Endothelial cell of umbilical vein (primary cell): ENCODE data around the gene TRNP1. TPM values are rescaled to one million over a fixed set of nuclear protein-coding genes. Genes with fewer than 3 reads are reported as not detected.
A peak's percentile ranks its signal among the peaks of the same experiment; 100 is the strongest.

Experiments used
- BruUV-seq: library from RNA; stranded (reverse); fragments of 400-500 nt; replicated peaks from 2 replicates; lab custom pipeline; 2021; lab: Mats Ljungman, UMichigan
- CTCF ChIA-PET: fragments of 300-600, 350-600 bp; sonication (Branson Sonifier 250); formaldehyde crosslinking; loops from one replicate; lab custom pipeline; 2021; ENCODE audit warnings: antibody characterized with exemption, inconsistent platforms; lab: Charles Lee
- POLR2A ChIA-PET: fragments of 300-600, 350-600 bp; sonication (Branson Sonifier 250); formaldehyde crosslinking; loops from one replicate; lab custom pipeline; 2021; ENCODE audit warnings: antibody characterized with exemption, inconsistent platforms; lab: Charles Lee
- DNase-seq: peaks from one replicate; pipeline ENCODE4 v3.0.0-alpha.2; 2011; ENCODE audit warnings: low read depth, low spot score
- FAIRE-seq: peaks from 2 replicates; lab custom pipeline; 2011; peaks lifted over from hg19 to GRCh38; lab: Jason Lieb, UNC
- H2AFZ ChIP-seq: 2 replicates; pipeline ENCODE4 v1.6.0; 2012; ENCODE audit warnings: low read depth, low read length, control low read depth, inconsistent platforms
- H3K27ac ChIP-seq: 2 replicates; pipeline ENCODE4 v1.5.1; 2011; ENCODE audit warnings: low read depth, mild to moderate bottlenecking, control low read depth, low read length, moderate library complexity; ENCODE audit not compliant: insufficient read depth
- H3K27me3 ChIP-seq, 2 experiments: 2 replicates each; pipeline versions ENCODE4 v1.6.0 to v1.6.1; 2011; ENCODE audit warnings: low read length in 2 of 2, mixed read lengths in 1 of 2; ENCODE audit not compliant: control insufficient read depth in 2 of 2, insufficient read depth in 2 of 2
- H3K36me3 ChIP-seq, 2 experiments: 2 replicates in 1 of 2; 3 replicates in 1 of 2; pipeline ENCODE4 v1.5.1; 2011; ENCODE audit warnings: low read length in 2 of 2, mild to moderate bottlenecking in 1 of 2, moderate library complexity in 1 of 2; ENCODE audit not compliant: control insufficient read depth in 2 of 2, insufficient read depth in 2 of 2; ENCODE audit errors: extremely low read depth in 1 of 2
- H3K4me1 ChIP-seq: 3 replicates; pipeline ENCODE4 v1.5.1; 2011; ENCODE audit warnings: mild to moderate bottlenecking, low read length; ENCODE audit not compliant: control insufficient read depth, insufficient read depth; ENCODE audit errors: extremely low read depth
- H3K4me2 ChIP-seq: 2 replicates; pipeline ENCODE4 v1.6.1; 2011; ENCODE audit warnings: low read length, control low read depth, mixed read lengths; ENCODE audit not compliant: insufficient read depth
- H3K4me3 ChIP-seq, 3 experiments: fragments of 200-600 bp in 1 of 3; sonication (generic), shearing (Covaris generic) in 1 of 3; replicated peaks in 1 of 3; 2 replicates each; pipeline ENCODE4 v1.5.1; 2011 to 2016; ENCODE audit warnings: control low read depth in 3 of 3, low read length in 3 of 3, mild to moderate bottlenecking in 2 of 3, inconsistent platforms in 1 of 3, low read depth in 1 of 3, moderate library complexity in 1 of 3; ENCODE audit not compliant: insufficient read depth in 1 of 3
- H3K79me2 ChIP-seq: 2 replicates; pipeline ENCODE4 v1.6.0; 2012; ENCODE audit warnings: low read length, inconsistent platforms; ENCODE audit not compliant: control insufficient read depth, insufficient read depth
- H3K9ac ChIP-seq: replicated peaks from 2 replicates; pipeline ENCODE3; 2011; ENCODE audit warnings: low read length, control low read depth; ENCODE audit not compliant: insufficient read depth; ENCODE audit errors: extremely low read depth
- H3K9me1 ChIP-seq: replicated peaks from 3 replicates; pipeline ENCODE4 v1.6.0; 2011; ENCODE audit warnings: mild to moderate bottlenecking, low read length; ENCODE audit not compliant: control insufficient read depth, insufficient read depth; ENCODE audit errors: extremely low read depth
- H3K9me3 ChIP-seq: replicated peaks from 2 replicates; pipeline ENCODE4 v1.5.1; 2012; ENCODE audit warnings: low read length, inconsistent platforms; ENCODE audit not compliant: control insufficient read depth, insufficient read depth
- H4K20me1 ChIP-seq: replicated peaks from 2 replicates; pipeline ENCODE3; 2011; ENCODE audit warnings: mild to moderate bottlenecking, low read length; ENCODE audit not compliant: control insufficient read depth, insufficient read depth; ENCODE audit errors: extremely low read depth
- EZH2 ChIP-seq: IDR thresholded peaks from 2 replicates; pipeline ENCODE4 v1.6.1; 2012; ENCODE audit warnings: borderline replicate concordance, low read depth, mild to moderate bottlenecking, moderate library complexity, low read length, inconsistent platforms; ENCODE audit not compliant: severe bottlenecking
- FOS ChIP-seq: IDR thresholded peaks from 2 replicates; pipeline ENCODE4 v1.6.1; 2011; ENCODE audit warnings: mild to moderate bottlenecking, low read length, moderate library complexity, borderline replicate concordance; ENCODE audit not compliant: insufficient read depth
- GATA2 ChIP-seq: IDR thresholded peaks from 2 replicates; pipeline ENCODE4 v1.7.0; 2011; ENCODE audit warnings: low read depth, mild to moderate bottlenecking, moderate library complexity, mixed read lengths, low read length; ENCODE audit not compliant: insufficient read length, insufficient read depth
- MYC ChIP-seq: IDR thresholded peaks from one replicate; pipeline ENCODE4 v1.6.1; 2011; ENCODE audit warnings: mild to moderate bottlenecking, low read depth, low read length
- POLR2A ChIP-seq: IDR thresholded peaks from 2 replicates; pipeline ENCODE4 v1.6.1; 2012; ENCODE audit warnings: low read depth, mild to moderate bottlenecking, control low read depth, low read length
- POLR2AphosphoS5 ChIP-seq: IDR thresholded peaks from 2 replicates; pipeline ENCODE4 v1.6.1; 2012; ENCODE audit warnings: low read depth, mild to moderate bottlenecking, control low read depth, low read length, moderate library complexity; ENCODE audit not compliant: insufficient read depth
- dilution Hi-C: fragments of 300-500 bp; cut with MboI; formaldehyde crosslinking; loops from one replicate; pipeline ENCODE4 v1.15.0; 2019; ENCODE audit warnings: low sequenced_read_pairs; ENCODE audit not compliant: extremely low pct_ligation_motif_present
- intact Hi-C: fragments of 100-400 bp; cut with micrococcal nuclease; formaldehyde crosslinking; loops from one replicate; pipeline ENCODE4 v1.10.0; 2022
- polyA plus RNA-seq, 4 experiments: library from polyadenylated mRNA; depleted of rRNA in 3 of 4; stranded (reverse) in 3 of 4; unstranded in 1 of 4; fragments of >200 nt; gene quantifications; 2 replicates each; pipeline versions ENCODE4 v1.2.1 to v1.2.3, GENCODE V29; 2011 to 2012; ENCODE audit warnings: missing spikeins in 1 of 4
- total RNA-seq: library from RNA; stranded (reverse); gene quantifications from 2 replicates; pipeline ENCODE4 v1.2.3, GENCODE V29; 2021
- TF ChIP-seq, protein P1 (sequence below): IDR thresholded peaks from 2 replicates; pipeline ENCODE4 v1.6.1; 2011; ENCODE audit not compliant: insufficient read depth, insufficient read length

The TRNP1 gene
- total and polyA plus RNA-seq, 2 donors (not counting 3 experiments of a cell fraction or from before 2014, with no cell fraction given): 5.9 to 20.5 TPM

DNA sequence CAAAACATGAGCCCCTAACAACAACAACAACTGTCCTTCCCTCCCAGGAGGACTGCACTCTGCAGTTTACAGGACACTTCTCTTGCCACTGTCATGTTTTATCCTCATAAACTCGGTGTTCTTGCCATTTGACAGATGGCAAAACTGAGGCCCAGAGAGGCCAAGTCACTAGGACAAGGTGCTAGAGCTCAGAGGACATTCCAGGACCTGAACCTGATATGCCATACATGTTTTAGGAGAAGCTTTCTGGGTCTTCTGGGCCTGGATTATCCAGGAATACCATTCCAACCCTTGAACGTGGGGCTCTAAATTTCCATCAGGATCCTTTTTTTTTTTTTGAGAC lies 38.6 kb downstream of the TRNP1 start:
- H3K27me3 ChIP-seq: peaks cover 0 to under 1% of the 10 kb centered on the region in 2 experiments
- DNase-seq: no peak
- TF ChIP-seq POLR2A (no peak), POLR2AphosphoS5 (no peak), MYC (no peak), FOS (no peak), EZH2 (no peak), GATA2 (no peak)
- TF ChIP-seq, protein P1, sequence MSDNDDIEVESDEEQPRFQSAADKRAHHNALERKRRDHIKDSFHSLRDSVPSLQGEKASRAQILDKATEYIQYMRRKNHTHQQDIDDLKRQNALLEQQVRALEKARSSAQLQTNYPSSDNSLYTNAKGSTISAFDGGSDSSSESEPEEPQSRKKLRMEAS: no peak
- intact Hi-C loops: loop anchor here (2.0 kb wide), 1 partner anchor 19 kb away; the partner anchor contains the start of gene TENT5B
- no peaks in the 10 kb centered on the region for H3K9me3 ChIP-seq
- dilution Hi-C loops: loop anchor here (25.0 kb wide), 1 partner anchor 205 kb away; the partner anchor contains the start of gene WDTC1
- H3K27ac ChIP-seq: no peak overlapping the region
- no peaks in the 10 kb centered on the region for H3K79me2 ChIP-seq
- no peaks in the 10 kb centered on the region for H3K9me1 ChIP-seq
- H3K4me3 ChIP-seq: no peak overlapping the region
- TSS peak; percentile 39 for BruUV-seq
- H3K36me3 ChIP-seq: no peaks in the 10 kb centered on the region
- CTCF ChIA-PET: interaction anchor here (0.7 to 6.6 kb wide), 6 partner anchors 12 to 35 kb away, joined by 3 to 53 read pairs (median 4); partner anchors contain the start of gene TENT5B
- H4K20me1 ChIP-seq: no peaks in the 10 kb centered on the region
- peaks cover 24% of the 10 kb centered on the region for H3K4me1 ChIP-seq
- no peak overlapping the region for H3K9ac ChIP-seq
- POLR2A ChIA-PET: no interaction called here
- H2AFZ ChIP-seq: peak overlapping the region; percentile 82
- no peak for FAIRE-seq
- H3K4me2 ChIP-seq: peak overlapping the region; percentile 0
